ENCODE data around the gene PGBD5.

DNA sequence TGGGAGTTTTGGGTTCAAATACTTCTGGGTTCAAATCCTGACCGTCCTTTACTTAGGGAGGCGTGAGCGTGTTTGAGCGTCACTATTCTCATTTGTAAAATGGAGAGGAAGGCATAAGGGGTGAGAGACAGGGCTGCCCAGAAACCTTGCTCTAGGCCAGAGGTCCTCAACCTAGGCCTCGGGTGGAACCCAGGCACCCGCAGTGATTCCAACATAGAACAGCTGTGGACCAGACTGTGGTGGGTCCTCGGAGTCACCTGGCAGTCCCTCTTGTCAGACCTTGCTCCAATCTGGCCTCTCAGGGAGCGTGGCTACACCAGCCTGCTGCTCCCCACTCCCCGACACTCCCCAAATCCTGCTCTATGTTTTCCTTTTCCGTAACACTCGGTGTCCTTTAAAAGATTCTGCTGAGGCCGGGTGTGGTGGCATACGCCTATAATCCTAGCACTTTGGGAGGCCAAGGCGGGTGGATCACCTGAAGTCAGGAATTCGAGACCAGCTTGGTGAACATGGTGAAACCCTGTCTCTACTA lies 116.4 kb downstream of the PGBD5 start:
- TF ChIP-seq CTCF (IDR thresholded peaks at IDR 0.05; ENCODE audit: poor library complexity): no peak
- no peak for TF ChIP-seq EZH2phosphoT487 (IDR thresholded peaks at IDR 0.05; ENCODE audit: low read depth, severe bottlenecking, unreplicated experiment)
- no peak for TF ChIP-seq EZH2 (IDR thresholded peaks at IDR 0.05; ENCODE audit: borderline replicate concordance)
